HL-60 (cell line): Measurements from ENCODE around the gene PTPN1.

Experiments used
- DNase-seq, 2 experiments: peaks; one replicate each; pipeline ENCODE4 v3.0.0-alpha.2; 2010 to 2020; ENCODE audit warnings: low read depth in 1 of 2, low spot score in 1 of 2
- H3K27ac ChIP-seq: fragments of 250-450 bp; sonication (Bioruptor Pico); replicated peaks from 2 replicates; pipeline ENCODE4 v1.5.1; 2020; ENCODE audit warnings: mild to moderate bottlenecking, moderate library complexity
- H3K27me3 ChIP-seq: fragments of 250-450 bp; sonication (Bioruptor Pico); 2 replicates; pipeline ENCODE4 v1.5.1; 2021; ENCODE audit warnings: mild to moderate bottlenecking, moderate library complexity; ENCODE audit not compliant: insufficient read depth, poor library complexity, severe bottlenecking
- H3K4me3 ChIP-seq: replicated peaks from 2 replicates; pipeline ENCODE4 v1.5.1; 2011; ENCODE audit warnings: mild to moderate bottlenecking, control low read depth, low read length; ENCODE audit not compliant: insufficient read depth
- CTCF ChIP-seq: IDR thresholded peaks from one replicate; pipeline ENCODE4 v1.5.1; 2011; ENCODE audit warnings: low read length, control low read depth, inconsistent platforms; ENCODE audit not compliant: insufficient read depth
- GABPA ChIP-seq: IDR thresholded peaks from 2 replicates; pipeline ENCODE4 v1.6.1; 2012; ENCODE audit warnings: low read depth
- POLR2AphosphoS5 ChIP-seq: IDR thresholded peaks from 2 replicates; pipeline ENCODE4 v1.6.1; 2012; ENCODE audit warnings: low read depth
- REST ChIP-seq: IDR thresholded peaks from 2 replicates; pipeline ENCODE4 v1.6.1; 2012; ENCODE audit warnings: low read depth; ENCODE audit not compliant: insufficient replicate concordance
- SPI1 ChIP-seq: IDR thresholded peaks from 2 replicates; pipeline ENCODE4 v1.6.1; 2012; ENCODE audit warnings: low read depth, mild to moderate bottlenecking, borderline replicate concordance

Gene PTPN1

GRCh38 chr20:50585214-50585613 is 75.0 kb downstream of the PTPN1 start:
- no peak overlapping the region for H3K27ac ChIP-seq
- TF ChIP-seq SPI1: no peak
- no peak for DNase-seq
- H3K4me3 ChIP-seq: no peak overlapping the region
- H3K27me3 ChIP-seq: no peaks in the 10 kb centered on the region

GRCh38 chr20:50585678-50586077 is 75.5 kb downstream of the PTPN1 start:
- Histone ChIP-seq H3K27ac (no peak overlapping the region), H3K27me3 (no peaks in the 10 kb centered on the region), H3K4me3 (no peak overlapping the region)
- no peak for DNase-seq
- no peak for TF ChIP-seq CTCF
- no peak for TF ChIP-seq SPI1
- no peak for TF ChIP-seq REST
- no peak for TF ChIP-seq POLR2AphosphoS5
- no peak for TF ChIP-seq GABPA

- Histone ChIP-seq H3K27me3 (no peaks in the 10 kb centered on the region), H3K4me3 (no peak overlapping the region), H3K27ac (no peak overlapping the region)
- no peak for TF ChIP-seq REST
- no peak for TF ChIP-seq SPI1
- TF ChIP-seq POLR2AphosphoS5: no peak; the same call in 1 of the 2 replicates
- TF ChIP-seq CTCF: no peak
- TF ChIP-seq GABPA: no peak
- no peak for DNase-seq
Measured at GRCh38 chr20:50586531-50587232, 76.5 kb downstream of the PTPN1 start.

- TF ChIP-seq REST: no peak
- no peak for TF ChIP-seq SPI1
- TF ChIP-seq GABPA: no peak
- no peak for TF ChIP-seq POLR2AphosphoS5
- no peak for TF ChIP-seq CTCF
- Histone ChIP-seq H3K4me3 (no peak overlapping the region), H3K27ac (no peak overlapping the region), H3K27me3 (no peaks in the 10 kb centered on the region)
- no peak for DNase-seq
Measured at GRCh38 chr20:50587291-50587961, 77.2 kb downstream of the PTPN1 start.
